HCT116 (cell line): ENCODE measurements around the gene PRKAG3. TPM values are rescaled to one million over a fixed set of nuclear protein-coding genes. Genes with fewer than 3 reads are reported as not detected.

ENCODE experiments used
- ATAC-seq: fragments of 200-7000 bp; cut with Tn5 transposase; 2 replicates; pipeline ENCODE4 v1.9.1; 2020; ENCODE audit warnings: mild to moderate bottlenecking, moderate library complexity
- BruUV-seq: library from RNA; stranded (reverse); fragments of 400-500 nt; replicated peaks from 2 replicates; lab custom pipeline; 2021; lab: Mats Ljungman, UMichigan
- CTCF ChIA-PET: fragments of 300-600 bp; sonication (Branson Sonifier 250); formaldehyde crosslinking; loops from one replicate; lab custom pipeline; 2021; ENCODE audit warnings: antibody characterized with exemption; lab: Charles Lee
- POLR2A ChIA-PET: fragments of 300-600, 350-600 bp; sonication (Branson Sonifier 250); formaldehyde crosslinking; loops from one replicate; lab custom pipeline; 2021; ENCODE audit warnings: antibody characterized with exemption; lab: Charles Lee
- RAD21 ChIA-PET, 2 experiments: fragments of 300-600 bp; sonication (Branson Sonifier 250); formaldehyde crosslinking; loops; one replicate each; lab custom pipeline; 2023; ENCODE audit warnings: low total read pairs in 2 of 2; ENCODE audit not compliant: uncharacterized antibody in 2 of 2, unreplicated experiment in 2 of 2, low non-redundant PET in 1 of 2; lab: Charles Lee
- DNase-seq: peaks from one replicate; pipeline ENCODE4 v3.0.0-alpha.2; 2010; ENCODE audit warnings: low read depth, low spot score
- H2AFZ ChIP-seq: fragments of 200-600 bp; shearing (Covaris generic), sonication (generic); 2 replicates; pipeline ENCODE4 v1.6.1; 2017; ENCODE audit warnings: low read depth, mixed run types, mixed read lengths, antibody characterized with exemption, low read length; ENCODE audit not compliant: poor library complexity, severe bottlenecking
- H3K27ac ChIP-seq: 2 replicates; pipeline ENCODE4 v1.5.1; 2012; ENCODE audit warnings: low read depth, low read length
- H3K27me3 ChIP-seq: fragments of 200-600 bp; sonication (generic); 2 replicates; pipeline ENCODE4 v1.6.1; 2016; ENCODE audit warnings: mixed run types, low read length, mixed read lengths; ENCODE audit not compliant: insufficient read depth
- H3K36me3 ChIP-seq, 2 experiments: fragments of 200-500 bp in 1 of 2; fragments of 200-600 bp in 1 of 2; sonication (Bioruptor generic) in 1 of 2; sonication (generic) in 1 of 2; 2 replicates each; pipeline versions ENCODE4 v1.5.1 to v1.6.1; 2014 to 2016; ENCODE audit warnings: low read length in 2 of 2, inconsistent platforms in 1 of 2, mixed read lengths in 1 of 2, mixed run types in 1 of 2; ENCODE audit not compliant: insufficient read depth in 2 of 2, control insufficient read depth in 1 of 2
- H3K4me1 ChIP-seq, 2 experiments: fragments of 200-600 bp in 1 of 2; sonication (generic) in 1 of 2; 2 replicates each; pipeline versions ENCODE4 v1.5.1 to v1.6.1; 2012 to 2017; ENCODE audit warnings: low read length in 2 of 2, inconsistent platforms in 1 of 2, mild to moderate bottlenecking in 1 of 2, mixed read lengths in 1 of 2, mixed run types in 1 of 2, moderate library complexity in 1 of 2; ENCODE audit not compliant: insufficient read depth in 2 of 2, control insufficient read depth in 1 of 2
- H3K4me2 ChIP-seq: fragments of 200-600 bp; sonication (generic); 2 replicates; pipeline ENCODE4 v1.6.1; 2017; ENCODE audit warnings: mixed run types, low read length, mixed read lengths
- H3K4me3 ChIP-seq, 2 experiments: fragments of 200-600 bp in 1 of 2; sonication (generic) in 1 of 2; replicated peaks in 1 of 2; 2 replicates each; pipeline ENCODE4 v1.5.1; 2011 to 2016; ENCODE audit warnings: low read length in 2 of 2, control low read depth in 1 of 2, low read depth in 1 of 2, mild to moderate bottlenecking in 1 of 2, mixed read lengths in 1 of 2, mixed run types in 1 of 2
- H3K79me2 ChIP-seq: fragments of 200-600 bp; sonication (generic); 2 replicates; pipeline ENCODE4 v1.6.1; 2017; ENCODE audit warnings: mild to moderate bottlenecking, mixed run types, low read length, moderate library complexity, mixed read lengths; ENCODE audit not compliant: insufficient read depth
- H3K9ac ChIP-seq: fragments of 200-600 bp; sonication (generic); 2 replicates; pipeline ENCODE4 v1.6.1; 2016; ENCODE audit warnings: low read length, mixed read lengths
- H3K9me2 ChIP-seq: fragments of 200-600 bp; sonication (generic), shearing (Covaris generic); 2 replicates; pipeline ENCODE4 v1.6.1; 2017; ENCODE audit warnings: mixed run types, mild to moderate bottlenecking, moderate library complexity; ENCODE audit not compliant: insufficient read depth
- H3K9me3 ChIP-seq, 2 experiments: fragments of 200-500 bp in 1 of 2; fragments of 200-600 bp in 1 of 2; sonication (Bioruptor generic) in 1 of 2; sonication (generic) in 1 of 2; 2 replicates each; pipeline ENCODE4 v1.6.1; 2014 to 2017; ENCODE audit warnings: low read length in 2 of 2, mixed read lengths in 2 of 2, inconsistent platforms in 1 of 2, low read depth in 1 of 2, mild to moderate bottlenecking in 1 of 2, mixed run types in 1 of 2, moderate library complexity in 1 of 2; ENCODE audit not compliant: control insufficient read depth in 1 of 2, insufficient read depth in 1 of 2
- H4K20me1 ChIP-seq: fragments of 200-600 bp; sonication (generic), shearing (Covaris generic); 2 replicates; pipeline ENCODE4 v1.6.1; 2017; ENCODE audit warnings: mixed run types, mild to moderate bottlenecking, moderate library complexity; ENCODE audit not compliant: insufficient read depth
- CBX3 ChIP-seq: IDR thresholded peaks from 2 replicates; pipeline ENCODE4 v1.6.1; 2012; ENCODE audit warnings: low read depth
- CEBPB ChIP-seq: IDR thresholded peaks from 2 replicates; pipeline ENCODE4 v1.6.1; 2012; ENCODE audit warnings: low read depth
- CTCF ChIP-seq, 3 experiments: fragments of 200-600 bp in 1 of 3; sonication (generic) in 1 of 3; IDR thresholded peaks in 2 of 3; conservative IDR thresholded peaks in 1 of 3; 2 replicates each; pipeline ENCODE4 v1.5.1; 2012 to 2017; ENCODE audit warnings: low read depth in 2 of 3, low read length in 2 of 3, antibody characterized with exemption in 1 of 3, borderline replicate concordance in 1 of 3, control low read depth in 1 of 3, mild to moderate bottlenecking in 1 of 3, mixed read lengths in 1 of 3, mixed run types in 1 of 3, moderate library complexity in 1 of 3; ENCODE audit not compliant: insufficient read depth in 1 of 3
- EGR1 ChIP-seq: IDR thresholded peaks from 2 replicates; pipeline ENCODE4 v1.6.1; 2012; ENCODE audit warnings: low read depth
- ELF1 ChIP-seq: IDR thresholded peaks from 2 replicates; pipeline ENCODE4 v1.6.1; 2012; ENCODE audit warnings: low read depth, borderline replicate concordance
- EZH2 ChIP-seq: fragments of 200-600 bp; sonication (generic); IDR thresholded peaks from 2 replicates; pipeline ENCODE4 v1.6.1; 2017; ENCODE audit warnings: antibody characterized with exemption, mixed run types
- EZH2phosphoT487 ChIP-seq: fragments of 200-600 bp; IDR thresholded peaks from 2 replicates; pipeline ENCODE4 v1.6.1; 2018; ENCODE audit warnings: antibody characterized with exemption, borderline replicate concordance
- FOSL1 ChIP-seq: IDR thresholded peaks from 2 replicates; pipeline ENCODE4 v1.6.1; 2012; ENCODE audit warnings: low read depth
- JUND ChIP-seq: IDR thresholded peaks from 2 replicates; pipeline ENCODE4 v1.6.1; 2012
- POLR2AphosphoS5 ChIP-seq: IDR thresholded peaks from 2 replicates; pipeline ENCODE4 v1.6.1; 2011; ENCODE audit warnings: mild to moderate bottlenecking, low read depth, low read length, moderate library complexity
- RAD21 ChIP-seq: IDR thresholded peaks from 2 replicates; pipeline ENCODE4 v1.6.1; 2012; ENCODE audit warnings: low read depth, mild to moderate bottlenecking
- SIN3A ChIP-seq: IDR thresholded peaks from 2 replicates; pipeline ENCODE4 v1.6.1; 2012; ENCODE audit warnings: low read depth
- SP1 ChIP-seq: IDR thresholded peaks from 2 replicates; pipeline ENCODE4 v1.6.1; 2012; ENCODE audit warnings: low read depth
- SRF ChIP-seq: IDR thresholded peaks from 2 replicates; pipeline ENCODE4 v1.6.1; 2012; ENCODE audit warnings: low read depth
- TCF7L2 ChIP-seq: IDR thresholded peaks from 2 replicates; pipeline ENCODE4 v1.7.0; 2011; ENCODE audit warnings: borderline replicate concordance, inconsistent platforms; ENCODE audit not compliant: insufficient read depth, insufficient read length; ENCODE audit errors: extremely low read depth
- ZFX ChIP-seq: fragments of 450-650 bp; IDR thresholded peaks from 2 replicates; pipeline ENCODE4 v1.6.1; 2017
- ZNF274 ChIP-seq: fragments of 200-500 bp; sonication (Bioruptor generic); IDR thresholded peaks from 2 replicates; pipeline ENCODE4 v1.6.1; 2014; ENCODE audit warnings: mild to moderate bottlenecking, low read depth, low read length, inconsistent platforms
- intact Hi-C: fragments of 100-400 bp; cut with micrococcal nuclease; formaldehyde crosslinking; loops from 2 replicates; pipeline ENCODE4 v1.10.0; 2022
- total RNA-seq: library from RNA; stranded (reverse); gene quantifications from one replicate; pipeline ENCODE4 v1.2.1, GENCODE V29; 2021; ENCODE audit not compliant: unreplicated experiment
- TF ChIP-seq, protein P1 (sequence below): IDR thresholded peaks from 2 replicates; pipeline ENCODE4 v1.6.1; 2012; ENCODE audit warnings: low read depth

Gene PRKAG3
- total RNA-seq, 1 experiment from 2014 or later = not detected

GRCh38 chr2:218851286-218851685, 19.7 kb upstream of the PRKAG3 start:
- Histone ChIP-seq H3K4me2 (no peak overlapping the region), H3K4me1 (peaks cover 32 to 67% of the 10 kb centered on the region in 2 experiments), H3K9me2 (no peaks in the 10 kb centered on the region), H3K9ac (no peak overlapping the region), H4K20me1 (no peaks in the 10 kb centered on the region), H3K4me3 (no peak overlapping the region), H3K27ac (no peak overlapping the region), H3K9me3 (no peaks in the 10 kb centered on the region), H3K27me3 (no peaks in the 10 kb centered on the region), H3K79me2 (no peaks in the 10 kb centered on the region), H2AFZ (no peak overlapping the region), H3K36me3 (no peaks in the 10 kb centered on the region)
- ATAC-seq (no peak), DNase-seq (no peak)
- BruUV-seq = no TSS peak
- RAD21 ChIA-PET = no interaction called here
- POLR2A ChIA-PET = interaction anchor here (1.1 kb wide), 1 partner anchor 46 kb away, joined by 3 read pairs; no protein-coding TSS in a partner anchor
- intact Hi-C loops = no loop called here
- no peak for TF ChIP-seq SRF
- TF ChIP-seq ZFX = no peak
- no peak for TF ChIP-seq POLR2AphosphoS5
- TF ChIP-seq EGR1 = no peak
- no peak for TF ChIP-seq SP1
- no peak for TF ChIP-seq JUND
- no peak for TF ChIP-seq EZH2phosphoT487
- TF ChIP-seq SIN3A = no peak
- TF ChIP-seq RAD21 = no peak
- TF ChIP-seq CEBPB = no peak
- no peak for TF ChIP-seq EZH2
- no peak for TF ChIP-seq CBX3
- TF ChIP-seq ELF1 = no peak
- TF ChIP-seq FOSL1 = no peak
- TF ChIP-seq, protein P1, sequence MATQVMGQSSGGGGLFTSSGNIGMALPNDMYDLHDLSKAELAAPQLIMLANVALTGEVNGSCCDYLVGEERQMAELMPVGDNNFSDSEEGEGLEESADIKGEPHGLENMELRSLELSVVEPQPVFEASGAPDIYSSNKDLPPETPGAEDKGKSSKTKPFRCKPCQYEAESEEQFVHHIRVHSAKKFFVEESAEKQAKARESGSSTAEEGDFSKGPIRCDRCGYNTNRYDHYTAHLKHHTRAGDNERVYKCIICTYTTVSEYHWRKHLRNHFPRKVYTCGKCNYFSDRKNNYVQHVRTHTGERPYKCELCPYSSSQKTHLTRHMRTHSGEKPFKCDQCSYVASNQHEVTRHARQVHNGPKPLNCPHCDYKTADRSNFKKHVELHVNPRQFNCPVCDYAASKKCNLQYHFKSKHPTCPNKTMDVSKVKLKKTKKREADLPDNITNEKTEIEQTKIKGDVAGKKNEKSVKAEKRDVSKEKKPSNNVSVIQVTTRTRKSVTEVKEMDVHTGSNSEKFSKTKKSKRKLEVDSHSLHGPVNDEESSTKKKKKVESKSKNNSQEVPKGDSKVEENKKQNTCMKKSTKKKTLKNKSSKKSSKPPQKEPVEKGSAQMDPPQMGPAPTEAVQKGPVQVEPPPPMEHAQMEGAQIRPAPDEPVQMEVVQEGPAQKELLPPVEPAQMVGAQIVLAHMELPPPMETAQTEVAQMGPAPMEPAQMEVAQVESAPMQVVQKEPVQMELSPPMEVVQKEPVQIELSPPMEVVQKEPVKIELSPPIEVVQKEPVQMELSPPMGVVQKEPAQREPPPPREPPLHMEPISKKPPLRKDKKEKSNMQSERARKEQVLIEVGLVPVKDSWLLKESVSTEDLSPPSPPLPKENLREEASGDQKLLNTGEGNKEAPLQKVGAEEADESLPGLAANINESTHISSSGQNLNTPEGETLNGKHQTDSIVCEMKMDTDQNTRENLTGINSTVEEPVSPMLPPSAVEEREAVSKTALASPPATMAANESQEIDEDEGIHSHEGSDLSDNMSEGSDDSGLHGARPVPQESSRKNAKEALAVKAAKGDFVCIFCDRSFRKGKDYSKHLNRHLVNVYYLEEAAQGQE = no peak
- TF ChIP-seq TCF7L2 = no peak
- no peak for TF ChIP-seq CTCF (IDR thresholded peaks at IDR 0.05 in 2 of 3, conservative IDR thresholded peaks at IDR 0.05 in 1 of 3; ENCODE audit: borderline replicate concordance in 1 of 3, insufficient read depth in 1 of 3, low read depth in 2 of 3, low read length in 2 of 3)
- no peak for TF ChIP-seq ZNF274
- CTCF ChIA-PET = interaction anchor here (1.4 to 4.3 kb wide), 6 partner anchors 10 to 304 kb away, joined by 4 to 35 read pairs (median 8); no protein-coding TSS in a partner anchor
